HG03039 (cell line): Measurements from ENCODE around the gene TUBGCP3.

ENCODE experiments used
- ATAC-seq: cut with Tn5 transposase; IDR thresholded peaks from one replicate; pipeline ENCODE4 v1.9.1; 2021; ENCODE audit warnings: mild to moderate bottlenecking, moderate library complexity; ENCODE audit not compliant: unreplicated experiment

The TUBGCP3 gene

GRCh38 chr13:112445411-112446271, 142.3 kb downstream of the TUBGCP3 start:
- no peak for ATAC-seq

GRCh38 chr13:112444416-112445399, 143.2 kb downstream of the TUBGCP3 start:
- no peak for ATAC-seq

GRCh38 chr13:112443995-112444311, 144.0 kb downstream of the TUBGCP3 start:
- no peak for ATAC-seq

- ATAC-seq: no peak
Measured at GRCh38 chr13:112443191-112443994, 144.6 kb downstream of the TUBGCP3 start.

- no peak for ATAC-seq
Measured at GRCh38 chr13:112442483-112443090, 145.4 kb downstream of the TUBGCP3 start.

- no peak for ATAC-seq
Measured at GRCh38 chr13:112441779-112442310, 146.1 kb downstream of the TUBGCP3 start.

GRCh38 chr13:112441226-112441625, 146.7 kb downstream of the TUBGCP3 start:
- no peak for ATAC-seq

- ATAC-seq: no peak
Measured at GRCh38 chr13:112438515-112438914, 149.4 kb downstream of the TUBGCP3 start.

GRCh38 chr13:112438094-112438493, 149.9 kb downstream of the TUBGCP3 start:
- no peak for ATAC-seq

- no peak for ATAC-seq
Measured at GRCh38 chr13:112435973-112436372, 152.0 kb downstream of the TUBGCP3 start.
